CD4-positive, alpha-beta T cell (primary cell): ENCODE measurements around the gene SYTL5. TPM values are rescaled to one million over a fixed set of nuclear protein-coding genes. Genes with fewer than 3 reads are reported as not detected.

Experiments
- ATAC-seq: fragments of 200-7000 bp; cut with Tn5 transposase; one replicate; pipeline ENCODE4 v1.10.0; 2022; ENCODE audit warnings: mild to moderate bottlenecking; ENCODE audit not compliant: poor library complexity
- CTCF ChIA-PET: fragments of 350-600 bp; sonication (Branson Sonifier 250); formaldehyde crosslinking; loops from one replicate; lab custom pipeline; 2021; ENCODE audit warnings: antibody characterized with exemption, inconsistent platforms; lab: Charles Lee
- POLR2A ChIA-PET: fragments of 350-600 bp; sonication (Branson Sonifier 250); formaldehyde crosslinking; loops from one replicate; lab custom pipeline; 2021; ENCODE audit warnings: antibody characterized with exemption, inconsistent platforms; lab: Charles Lee
- DNase-seq, 14 experiments: peaks; one replicate each; pipeline ENCODE4 v3.0.0-alpha.2; 2013 to 2020; ENCODE audit warnings: mixed read lengths in 2 of 14
- H3K27ac ChIP-seq, 2 donors: one replicate each; pipeline versions ENCODE4 v1.5.1 to v1.7.0; 2013; ENCODE audit warnings: low read length in 2 of 2, low read depth in 1 of 2, mild to moderate bottlenecking in 1 of 2
- H3K27me3 ChIP-seq, 2 experiments: 1 replicate in 1 of 2; 2 replicates in 1 of 2; pipeline versions ENCODE4 v1.6.1 to v1.7.0; 2013; ENCODE audit warnings: low read length in 2 of 2, control low read depth in 1 of 2, mild to moderate bottlenecking in 1 of 2, moderate library complexity in 1 of 2; ENCODE audit not compliant: insufficient read depth in 2 of 2, control insufficient read depth in 1 of 2
- H3K36me3 ChIP-seq: one replicate; pipeline ENCODE4 v1.6.1; 2013; ENCODE audit warnings: low read length, control low read depth; ENCODE audit not compliant: insufficient read depth
- H3K4me1 ChIP-seq: one replicate; pipeline ENCODE4 v1.6.1; 2013; ENCODE audit warnings: low read length, control low read depth; ENCODE audit not compliant: insufficient read depth
- H3K4me3 ChIP-seq: one replicate; pipeline ENCODE4 v1.5.1; 2013; ENCODE audit warnings: mild to moderate bottlenecking, low read length, moderate library complexity
- H3K9me3 ChIP-seq, 2 experiments: 1 replicate in 1 of 2; 2 replicates in 1 of 2; pipeline versions ENCODE4 v1.6.1 to v1.7.0; 2013; ENCODE audit warnings: low read length in 2 of 2, mild to moderate bottlenecking in 2 of 2, control low read depth in 1 of 2, moderate library complexity in 1 of 2; ENCODE audit not compliant: control insufficient read depth in 1 of 2, insufficient read depth in 1 of 2
- H3K27ac Mint-ChIP-seq: one replicate; pipeline ENCODE4 v1.8.0; 2020; ENCODE audit warnings: mixed read lengths
- H3K27me3 Mint-ChIP-seq: one replicate; pipeline ENCODE4 v1.8.0; 2021; ENCODE audit warnings: mixed read lengths
- H3K36me3 Mint-ChIP-seq: one replicate; pipeline ENCODE4 v1.8.0; 2021; ENCODE audit warnings: low read depth, mixed read lengths
- H3K4me1 Mint-ChIP-seq: one replicate; pipeline ENCODE4 v1.8.0; 2021; ENCODE audit warnings: low read depth, mixed read lengths
- H3K4me3 Mint-ChIP-seq: one replicate; pipeline ENCODE4 v1.8.0; 2020; ENCODE audit warnings: mild to moderate bottlenecking, mixed read lengths
- H3K9me3 Mint-ChIP-seq: one replicate; pipeline ENCODE4 v1.8.0; 2020; ENCODE audit warnings: mixed read lengths
- intact Hi-C, 2 experiments: fragments of 100-400 bp; cut with DNase I in 1 of 2; cut with micrococcal nuclease in 1 of 2; formaldehyde crosslinking; loops; one replicate each; pipeline versions ENCODE4 v1.15.1 to v1.9.0; 2023 to 2025; cut with DNase I, micrococcal nuclease
- total RNA-seq, 174 experiments: library from RNA in 2 of 174; stranded (reverse) in 2 of 174; gene quantifications; one replicate each; pipeline ENCODE4 v1.2.3 and lab custom pipeline; 2021 to 2026
- TF ChIP-seq, protein P1 (sequence below): fragments of 200-600 bp; IDR thresholded peaks from one replicate; pipeline ENCODE4 v1.8.0; 2022; ENCODE audit warnings: antibody characterized with exemption, mild to moderate bottlenecking

Gene SYTL5
- total RNA-seq, 2 experiments from 2014 or later, result not detected

DNA sequence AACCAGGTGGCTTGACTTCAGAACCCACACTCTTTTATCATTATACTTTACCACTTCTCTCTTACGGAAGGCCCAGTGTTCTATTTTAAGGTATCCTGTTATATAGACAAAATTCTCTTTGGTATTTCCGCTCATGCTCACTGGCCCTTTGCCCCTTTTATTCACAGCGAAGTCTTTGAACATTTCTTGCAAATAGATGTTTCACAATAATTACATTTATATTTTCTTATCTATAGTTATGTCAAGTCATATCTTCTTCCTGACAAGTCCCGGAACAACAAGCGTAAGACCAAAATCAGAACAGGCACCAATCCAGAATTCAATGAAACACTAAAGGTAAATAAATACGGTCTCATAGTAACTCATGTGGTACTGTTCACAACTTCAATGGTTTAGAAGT lies 102.0 kb downstream of the SYTL5 start:
- CTCF ChIA-PET, result no interaction called here

DNA sequence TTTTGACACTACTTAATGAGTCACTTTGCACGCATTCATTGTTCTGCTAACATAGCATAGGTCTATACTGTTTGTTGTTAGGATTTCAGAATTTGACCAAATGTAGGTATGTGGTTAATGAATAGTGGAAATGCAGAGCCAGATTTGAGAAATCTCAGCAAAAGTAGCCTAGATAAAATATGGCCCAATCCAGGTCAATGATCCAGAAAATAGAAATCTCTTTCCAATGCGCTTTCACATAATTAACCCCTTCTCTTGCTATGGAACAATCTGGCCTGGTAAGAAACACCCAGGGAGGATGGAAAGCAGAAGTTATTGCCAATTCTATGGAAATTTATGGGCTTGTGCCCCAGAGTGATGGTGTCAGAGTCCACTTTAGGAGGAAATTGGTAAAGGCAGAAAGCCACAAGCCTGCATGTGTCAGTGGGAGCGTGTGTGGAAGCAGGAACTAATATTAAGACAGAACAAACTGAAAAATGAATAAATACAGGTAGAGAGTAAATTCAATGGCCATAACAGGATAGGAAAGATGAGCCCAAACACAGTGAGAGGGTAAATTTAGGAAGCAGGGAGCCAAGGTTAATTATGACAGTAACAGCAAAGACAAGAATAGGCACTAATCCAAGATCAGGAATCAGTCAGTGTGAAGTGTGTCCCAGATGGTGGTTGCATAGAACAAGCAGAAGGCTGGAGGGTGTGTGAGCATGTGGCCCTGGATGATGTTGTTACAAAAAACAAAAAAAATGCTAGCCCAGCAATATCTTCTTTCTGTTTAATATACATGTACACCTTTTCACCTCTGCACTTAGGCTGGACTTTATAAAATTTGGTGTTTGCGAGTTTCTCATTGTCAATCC lies 102.9 kb downstream of the SYTL5 start:
- no peaks in the 10 kb centered on the region for H3K27me3 ChIP-seq
- H3K4me3 ChIP-seq, result no peak overlapping the region
- H3K4me1 Mint-ChIP-seq, result no peaks in the 10 kb centered on the region
- POLR2A ChIA-PET, result no interaction called here
- no peak overlapping the region for H3K4me3 Mint-ChIP-seq
- no peak for ATAC-seq
- no peaks in the 10 kb centered on the region for H3K9me3 Mint-ChIP-seq
- intact Hi-C loops, result no loop called here
- H3K9me3 ChIP-seq, result no peaks in the 10 kb centered on the region
- CTCF ChIA-PET, result no interaction called here
- no peak for DNase-seq
- no peaks in the 10 kb centered on the region for H3K36me3 Mint-ChIP-seq
- TF ChIP-seq, protein P1, sequence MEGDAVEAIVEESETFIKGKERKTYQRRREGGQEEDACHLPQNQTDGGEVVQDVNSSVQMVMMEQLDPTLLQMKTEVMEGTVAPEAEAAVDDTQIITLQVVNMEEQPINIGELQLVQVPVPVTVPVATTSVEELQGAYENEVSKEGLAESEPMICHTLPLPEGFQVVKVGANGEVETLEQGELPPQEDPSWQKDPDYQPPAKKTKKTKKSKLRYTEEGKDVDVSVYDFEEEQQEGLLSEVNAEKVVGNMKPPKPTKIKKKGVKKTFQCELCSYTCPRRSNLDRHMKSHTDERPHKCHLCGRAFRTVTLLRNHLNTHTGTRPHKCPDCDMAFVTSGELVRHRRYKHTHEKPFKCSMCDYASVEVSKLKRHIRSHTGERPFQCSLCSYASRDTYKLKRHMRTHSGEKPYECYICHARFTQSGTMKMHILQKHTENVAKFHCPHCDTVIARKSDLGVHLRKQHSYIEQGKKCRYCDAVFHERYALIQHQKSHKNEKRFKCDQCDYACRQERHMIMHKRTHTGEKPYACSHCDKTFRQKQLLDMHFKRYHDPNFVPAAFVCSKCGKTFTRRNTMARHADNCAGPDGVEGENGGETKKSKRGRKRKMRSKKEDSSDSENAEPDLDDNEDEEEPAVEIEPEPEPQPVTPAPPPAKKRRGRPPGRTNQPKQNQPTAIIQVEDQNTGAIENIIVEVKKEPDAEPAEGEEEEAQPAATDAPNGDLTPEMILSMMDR, result no peak
- H3K27me3 Mint-ChIP-seq, result no peaks in the 10 kb centered on the region
- H3K27ac Mint-ChIP-seq, result no peak overlapping the region
- no peak overlapping the region for H3K27ac ChIP-seq
- no peaks in the 10 kb centered on the region for H3K36me3 ChIP-seq
- no peaks in the 10 kb centered on the region for H3K4me1 ChIP-seq

More for the DNA sequence above, 102.0 kb downstream of the SYTL5 start:
- TF ChIP-seq, protein P1, result no peak
- Histone ChIP-seq H3K27me3 (no peaks in the 10 kb centered on the region), H3K36me3 (no peaks in the 10 kb centered on the region), H3K27ac (no peak overlapping the region), H3K4me1 (no peaks in the 10 kb centered on the region), H3K4me3 (no peak overlapping the region), H3K9me3 (no peaks in the 10 kb centered on the region)
- Mint-ChIP-seq H3K4me3 (no peak overlapping the region), H3K36me3 (no peaks in the 10 kb centered on the region), H3K27ac (no peak overlapping the region), H3K9me3 (no peaks in the 10 kb centered on the region), H3K4me1 (no peaks in the 10 kb centered on the region), H3K27me3 (no peaks in the 10 kb centered on the region)
- DNase-seq (no peak), ATAC-seq (no peak)
- intact Hi-C loops, result no loop called here
- POLR2A ChIA-PET, result no interaction called here

DNA sequence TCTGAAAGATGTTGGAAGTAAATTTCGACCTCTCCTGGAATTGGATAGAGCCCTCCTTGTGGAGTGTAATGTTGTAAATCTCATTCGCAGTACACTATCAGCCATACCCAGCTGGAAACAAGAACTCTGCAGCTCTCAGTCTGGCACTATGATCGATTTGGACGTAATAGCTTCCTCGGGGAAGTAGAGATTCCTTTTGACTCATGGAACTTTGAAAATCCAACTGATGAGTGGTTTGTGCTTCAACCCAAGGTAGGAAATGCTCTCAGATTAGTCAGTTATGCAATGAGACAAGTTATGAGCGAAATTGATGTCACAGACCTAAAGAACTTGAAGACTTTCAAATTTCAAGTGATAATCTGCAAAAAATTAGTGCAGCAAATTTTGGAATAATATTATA lies 103.9 kb downstream of the SYTL5 start:
- H3K27me3 Mint-ChIP-seq, result no peaks in the 10 kb centered on the region
- no peaks in the 10 kb centered on the region for H3K36me3 Mint-ChIP-seq
- CTCF ChIA-PET, result no interaction called here
- DNase-seq, result no peak
- ATAC-seq, result no peak
- no peaks in the 10 kb centered on the region for H3K4me1 Mint-ChIP-seq
- H3K9me3 Mint-ChIP-seq, result no peaks in the 10 kb centered on the region
- H3K4me3 Mint-ChIP-seq, result no peak overlapping the region
- Histone ChIP-seq H3K27me3 (no peaks in the 10 kb centered on the region), H3K4me3 (no peak overlapping the region), H3K27ac (no peak overlapping the region), H3K4me1 (no peaks in the 10 kb centered on the region), H3K9me3 (no peaks in the 10 kb centered on the region), H3K36me3 (no peaks in the 10 kb centered on the region)
- TF ChIP-seq, protein P1, result no peak
- no peak overlapping the region for H3K27ac Mint-ChIP-seq
- intact Hi-C loops, result no loop called here
- POLR2A ChIA-PET, result no interaction called here
